ENCODE results near the gene ERFE.
"Not testable (repeated sequence)": the region's sequence is repeated elsewhere in the genome, so short reads cannot be mapped to it uniquely, and the experiment has no call there.

ERFE gene

DNA sequence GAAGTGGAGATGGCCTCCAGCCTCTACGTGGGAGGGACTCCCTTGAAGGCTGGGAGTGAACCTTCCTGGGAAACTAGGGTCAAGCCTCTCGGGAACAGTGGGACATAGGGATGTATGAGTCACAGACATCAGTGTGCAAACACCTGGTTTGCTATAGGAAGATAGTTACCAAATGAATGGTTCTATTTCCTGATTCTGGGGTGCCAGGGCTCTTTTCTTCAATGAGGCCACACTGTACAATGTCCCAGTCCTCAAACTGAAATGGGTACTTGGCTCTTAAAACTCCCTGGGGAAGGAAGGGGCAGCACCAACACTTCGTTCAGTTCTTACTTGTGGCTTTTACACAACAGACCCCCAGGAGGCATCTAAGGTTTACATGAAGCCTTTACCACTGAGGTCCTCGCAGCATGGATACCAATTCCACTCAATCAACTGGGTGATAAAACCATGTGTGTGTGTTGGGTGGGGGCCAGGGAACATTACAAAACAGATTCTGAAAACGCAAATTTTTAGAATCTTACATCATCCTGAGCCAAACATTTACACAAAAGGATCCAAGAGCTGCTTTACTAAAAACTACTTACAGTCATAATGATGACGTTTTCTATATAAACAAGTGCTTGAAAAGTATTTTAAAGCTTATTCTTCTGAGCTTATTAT is 10.4 kb downstream of the ERFE start:
- Histone ChIP-seq H3K27ac (ENCODE audit: low read depth, low read length, poor library complexity, severe bottlenecking) (no peak overlapping the region), H3K9ac (ENCODE audit: low read length) (no peak overlapping the region), H3K9me2 (ENCODE audit: low read depth, low read length) (no peaks in the 10 kb centered on the region), H3K4me1 (ENCODE audit: insufficient read depth, low read length, severe bottlenecking) (no peaks in the 10 kb centered on the region), H3F3A (ENCODE audit: insufficient read depth, low read length) (no peaks in the 10 kb centered on the region), H3K9me3 (ENCODE audit: low read length) (no peaks in the 10 kb centered on the region), H3K4me3 (ENCODE audit: low read depth, low read length, poor library complexity, severe bottlenecking) (no peak overlapping the region), H2AFZ (ENCODE audit: low read length) (no peak overlapping the region), H3K36me3 (ENCODE audit: insufficient read depth, low read length) (peaks cover 52% of the 10 kb centered on the region), H3K27me3 (ENCODE audit: insufficient read depth, low read length) (no peaks in the 10 kb centered on the region), H4K20me1 (ENCODE audit: insufficient read depth, low read length) (no peaks in the 10 kb centered on the region), H3K4me2 (ENCODE audit: low read length) (no peak overlapping the region), H3K79me2 (ENCODE audit: insufficient read depth, low read length) (no peaks in the 10 kb centered on the region)
- TF ChIP-seq EZH2 (IDR thresholded peaks at IDR 0.05; ENCODE audit: borderline replicate concordance, low read length), result no peak
- TF ChIP-seq, protein P1, sequence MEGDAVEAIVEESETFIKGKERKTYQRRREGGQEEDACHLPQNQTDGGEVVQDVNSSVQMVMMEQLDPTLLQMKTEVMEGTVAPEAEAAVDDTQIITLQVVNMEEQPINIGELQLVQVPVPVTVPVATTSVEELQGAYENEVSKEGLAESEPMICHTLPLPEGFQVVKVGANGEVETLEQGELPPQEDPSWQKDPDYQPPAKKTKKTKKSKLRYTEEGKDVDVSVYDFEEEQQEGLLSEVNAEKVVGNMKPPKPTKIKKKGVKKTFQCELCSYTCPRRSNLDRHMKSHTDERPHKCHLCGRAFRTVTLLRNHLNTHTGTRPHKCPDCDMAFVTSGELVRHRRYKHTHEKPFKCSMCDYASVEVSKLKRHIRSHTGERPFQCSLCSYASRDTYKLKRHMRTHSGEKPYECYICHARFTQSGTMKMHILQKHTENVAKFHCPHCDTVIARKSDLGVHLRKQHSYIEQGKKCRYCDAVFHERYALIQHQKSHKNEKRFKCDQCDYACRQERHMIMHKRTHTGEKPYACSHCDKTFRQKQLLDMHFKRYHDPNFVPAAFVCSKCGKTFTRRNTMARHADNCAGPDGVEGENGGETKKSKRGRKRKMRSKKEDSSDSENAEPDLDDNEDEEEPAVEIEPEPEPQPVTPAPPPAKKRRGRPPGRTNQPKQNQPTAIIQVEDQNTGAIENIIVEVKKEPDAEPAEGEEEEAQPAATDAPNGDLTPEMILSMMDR (IDR thresholded peaks at IDR 0.05; ENCODE audit: low read length), result no peak

DNA sequence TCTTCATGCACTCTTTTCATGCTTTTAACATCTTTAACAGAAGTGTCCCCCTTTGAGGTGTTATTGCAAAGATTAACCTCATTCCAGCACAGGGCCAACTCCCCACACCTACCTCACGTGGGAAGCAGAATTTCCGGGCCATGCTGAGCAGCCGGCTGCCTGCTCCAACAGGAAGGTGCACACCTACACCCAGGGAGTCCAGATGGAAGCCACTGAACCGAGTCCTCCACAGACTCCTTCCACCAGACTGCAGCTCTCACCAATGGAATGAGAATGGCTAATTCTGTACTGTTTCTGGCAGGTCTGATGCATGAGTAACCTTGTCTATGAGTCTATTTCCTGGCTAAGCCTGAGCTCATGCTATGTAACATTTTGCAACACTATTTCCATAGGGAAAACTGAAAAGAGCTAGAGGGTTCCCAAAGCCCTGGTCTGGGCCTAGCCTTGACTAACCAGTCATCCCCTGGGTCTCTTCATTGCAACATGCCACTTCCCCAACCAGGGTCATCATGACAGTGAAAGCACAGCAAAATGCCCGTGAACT is 11.0 kb downstream of the ERFE start:
- Histone ChIP-seq H3K4me1 (ENCODE audit: insufficient read depth, low read length, severe bottlenecking) (no peaks in the 10 kb centered on the region), H3K4me2 (ENCODE audit: low read length) (no peak overlapping the region), H3K9ac (ENCODE audit: low read length) (no peak overlapping the region), H3K79me2 (ENCODE audit: insufficient read depth, low read length) (no peaks in the 10 kb centered on the region), H3F3A (ENCODE audit: insufficient read depth, low read length) (no peaks in the 10 kb centered on the region), H3K9me3 (ENCODE audit: low read length) (no peaks in the 10 kb centered on the region), H4K20me1 (ENCODE audit: insufficient read depth, low read length) (no peaks in the 10 kb centered on the region), H3K4me3 (ENCODE audit: low read depth, low read length, poor library complexity, severe bottlenecking) (no peak overlapping the region), H2AFZ (ENCODE audit: low read length) (no peak overlapping the region), H3K27me3 (ENCODE audit: insufficient read depth, low read length) (no peaks in the 10 kb centered on the region), H3K27ac (ENCODE audit: low read depth, low read length, poor library complexity, severe bottlenecking) (no peak overlapping the region), H3K9me2 (ENCODE audit: low read depth, low read length) (no peaks in the 10 kb centered on the region), H3K36me3 (ENCODE audit: insufficient read depth, low read length) (peaks cover 58% of the 10 kb centered on the region)
- TF ChIP-seq, protein P1 (IDR thresholded peaks at IDR 0.05; ENCODE audit: low read length), result no peak
- no peak for TF ChIP-seq EZH2 (IDR thresholded peaks at IDR 0.05; ENCODE audit: borderline replicate concordance, low read length)

DNA sequence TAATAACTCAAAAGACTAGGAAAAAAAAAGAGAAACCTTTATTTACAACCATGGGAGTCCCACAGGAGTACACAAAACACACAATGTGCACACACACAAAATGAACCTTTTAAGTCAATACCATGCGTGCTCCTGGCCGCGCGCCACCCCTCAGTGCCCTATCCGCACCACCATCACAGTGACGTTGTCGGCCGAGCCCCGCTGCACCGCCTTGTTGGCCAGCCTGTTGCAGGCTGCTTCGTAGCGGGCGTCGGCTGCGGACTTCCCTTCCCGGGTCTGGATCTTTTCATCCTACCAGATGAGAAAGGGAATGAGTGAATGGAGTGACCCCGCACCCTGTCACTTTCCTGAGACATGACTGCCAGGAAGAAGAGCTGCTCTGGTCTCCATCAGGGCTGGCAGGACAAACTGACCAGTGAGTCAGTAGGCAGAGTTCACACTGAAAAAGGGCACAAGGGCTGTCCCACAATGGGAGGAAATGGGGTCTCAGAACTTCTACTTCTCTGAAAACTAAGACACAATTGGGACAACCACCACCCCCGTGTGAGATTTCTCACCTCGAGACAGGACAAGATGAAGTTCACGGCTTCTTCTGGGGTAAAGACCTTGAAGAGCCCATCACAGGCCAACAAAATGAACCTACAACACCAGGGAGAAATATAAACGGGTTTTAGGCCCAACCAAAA is 11.8 kb downstream of the ERFE start:
- H3K4me2 ChIP-seq (ENCODE audit: low read length), result no peak overlapping the region
- no peaks in the 10 kb centered on the region for H4K20me1 ChIP-seq (ENCODE audit: insufficient read depth, low read length)
- no peak overlapping the region for H3K4me3 ChIP-seq (ENCODE audit: low read depth, low read length, poor library complexity, severe bottlenecking)
- H3K79me2 ChIP-seq (ENCODE audit: insufficient read depth, low read length), result no peaks in the 10 kb centered on the region
- no peak overlapping the region for H2AFZ ChIP-seq (ENCODE audit: low read length)
- TF ChIP-seq, protein P1 (IDR thresholded peaks at IDR 0.05; ENCODE audit: low read length), result no peak
- TF ChIP-seq EZH2 (IDR thresholded peaks at IDR 0.05; ENCODE audit: borderline replicate concordance, low read length), result no peak
- no peak overlapping the region for H3K9ac ChIP-seq (ENCODE audit: low read length)
- peaks cover 66% of the 10 kb centered on the region for H3K36me3 ChIP-seq (ENCODE audit: insufficient read depth, low read length)
- no peaks in the 10 kb centered on the region for H3K4me1 ChIP-seq (ENCODE audit: insufficient read depth, low read length, severe bottlenecking)
- no peak overlapping the region for H3K27ac ChIP-seq (ENCODE audit: low read depth, low read length, poor library complexity, severe bottlenecking)
- H3K27me3 ChIP-seq (ENCODE audit: insufficient read depth, low read length), result no peaks in the 10 kb centered on the region
- H3K9me3 ChIP-seq (ENCODE audit: low read length), result no peaks in the 10 kb centered on the region
- no peaks in the 10 kb centered on the region for H3K9me2 ChIP-seq (ENCODE audit: low read depth, low read length)
- H3F3A ChIP-seq (ENCODE audit: insufficient read depth, low read length), result no peaks in the 10 kb centered on the region

DNA sequence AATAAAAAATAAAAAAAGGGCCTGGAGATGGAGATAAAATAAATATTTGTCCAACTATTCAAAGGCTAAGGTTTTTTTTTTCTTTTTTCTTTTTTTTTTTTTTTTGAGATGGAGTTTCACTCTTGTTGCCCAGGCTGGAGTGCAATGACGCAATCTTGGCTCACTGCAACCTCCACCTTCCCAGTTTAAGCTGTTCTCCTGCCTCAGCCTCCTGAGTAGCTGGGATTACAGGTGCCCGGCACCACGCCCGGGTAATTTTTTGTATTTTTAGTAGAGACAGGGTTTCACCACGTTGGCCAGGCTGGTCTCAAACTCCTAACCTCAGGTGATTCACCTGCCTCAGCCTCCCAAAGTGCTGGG is 12.3 kb downstream of the ERFE start:
- not testable (repeated sequence) for H3K4me1 ChIP-seq (ENCODE audit: insufficient read depth, low read length, severe bottlenecking); H3F3A ChIP-seq (ENCODE audit: insufficient read depth, low read length); H3K79me2 ChIP-seq (ENCODE audit: insufficient read depth, low read length); H3K9me2 ChIP-seq (ENCODE audit: low read depth, low read length); H3K27ac ChIP-seq (ENCODE audit: low read depth, low read length, poor library complexity, severe bottlenecking); H3K9ac ChIP-seq (ENCODE audit: low read length); H3K4me2 ChIP-seq (ENCODE audit: low read length); H2AFZ ChIP-seq (ENCODE audit: low read length); H4K20me1 ChIP-seq (ENCODE audit: insufficient read depth, low read length); H3K27me3 ChIP-seq (ENCODE audit: insufficient read depth, low read length); H3K9me3 ChIP-seq (ENCODE audit: low read length); H3K4me3 ChIP-seq (ENCODE audit: low read depth, low read length, poor library complexity, severe bottlenecking)
- peaks cover 68% of the 10 kb centered on the region for H3K36me3 ChIP-seq (ENCODE audit: insufficient read depth, low read length)
